Activated T-helper 1 cell treated with anti-CD3 and anti-CD28 coated beads, Interleukin-2, amount 50 U/mL, for 16 hours (primary cell): ENCODE results near the gene EFNB2.

Source experiments
- DNase-seq, 2 donors: peaks; one replicate each; pipeline ENCODE4 v3.0.0-alpha.2; 2020; ENCODE audit warnings: low read depth in 1 of 2, low spot score in 1 of 2

EFNB2 gene

GRCh38 chr13:106535552-106536243 lies at the start of gene EFNB2:
Gene EFNB2 (minus strand): TSS chr13:106535662. CDS start chr13:106534964, 698 bp downstream.
- DNase-seq = peak; percentile 65 to 82

GRCh38 chr13:106581225-106581624 lies 45.8 kb upstream of the EFNB2 start:
- no peak for DNase-seq

GRCh38 chr13:106575896-106576295 lies 40.4 kb upstream of the EFNB2 start:
- no peak for DNase-seq

GRCh38 chr13:106573868-106574267 lies 38.4 kb upstream of the EFNB2 start:
- no peak for DNase-seq

GRCh38 chr13:106573284-106573846 lies 37.9 kb upstream of the EFNB2 start:
- no peak for DNase-seq

- DNase-seq = peak; percentile 24 to 56
Measured at GRCh38 chr13:106570299-106570852, 34.9 kb upstream of the EFNB2 start.

GRCh38 chr13:106569233-106570095 lies 34.0 kb upstream of the EFNB2 start:
- no peak for DNase-seq

- no peak for DNase-seq
Measured at GRCh38 chr13:106568299-106569003, 33.0 kb upstream of the EFNB2 start.

- peak; percentile 94 for DNase-seq
Measured at GRCh38 chr13:106567474-106568298, 32.2 kb upstream of the EFNB2 start, which contains the start of gene ARGLU1. Gene ARGLU1 (minus strand): TSS chr13:106568137. CDS start chr13:106567919, 218 bp downstream.

GRCh38 chr13:106566641-106567473 lies 31.4 kb upstream of the EFNB2 start:
- DNase-seq = peak in 1 of 2 donors; percentile 4

- DNase-seq = no peak
Measured at GRCh38 chr13:106565127-106565775, 29.8 kb upstream of the EFNB2 start.

- DNase-seq = no peak
Measured at GRCh38 chr13:106562301-106562700, 26.8 kb upstream of the EFNB2 start.

GRCh38 chr13:106561551-106562170 lies 26.2 kb upstream of the EFNB2 start:
- peak in 1 of 2 donors; percentile 4 for DNase-seq

GRCh38 chr13:106560821-106561220 lies 25.4 kb upstream of the EFNB2 start:
- DNase-seq = no peak

- DNase-seq = no peak
Measured at GRCh38 chr13:106558527-106558926, 23.1 kb upstream of the EFNB2 start.

- no peak for DNase-seq
Measured at GRCh38 chr13:106555631-106556328, 20.3 kb upstream of the EFNB2 start.

- no peak for DNase-seq
Measured at GRCh38 chr13:106551751-106552150, 16.3 kb upstream of the EFNB2 start.

GRCh38 chr13:106551350-106551749 lies 15.9 kb upstream of the EFNB2 start:
- no peak for DNase-seq
